H1 (cell line): ENCODE data around the gene TMEM250. TPM values are rescaled to one million over a fixed set of nuclear protein-coding genes. Genes with fewer than 3 reads are reported as not detected.
A peak's percentile ranks its signal among the peaks of the same experiment; 100 is the strongest.

Experiments used
- CTCF ChIA-PET: fragments of 300-600 bp; sonication (Branson Sonifier 250); formaldehyde crosslinking; loops from one replicate; lab custom pipeline; 2021; ENCODE audit not compliant: partially characterized antibody; lab: Charles Lee
- POLR2A ChIA-PET: fragments of 300-600 bp; sonication (Branson Sonifier 250); formaldehyde crosslinking; loops from one replicate; lab custom pipeline; 2021; ENCODE audit warnings: inconsistent platforms; ENCODE audit not compliant: partially characterized antibody; lab: Charles Lee
- DNase-seq, 2 experiments: peaks; one replicate each; pipeline versions ENCODE4 v3.0.0 to v3.0.0-alpha.2; 2010 to 2022; ENCODE audit warnings: low spot score in 2 of 2, low read depth in 1 of 2, mixed read lengths in 1 of 2
- FAIRE-seq: peaks from 2 replicates; lab custom pipeline; 2011; peaks lifted over from hg19 to GRCh38; lab: Jason Lieb, UNC
- H2AFZ ChIP-seq: 2 replicates; pipeline ENCODE4 v1.8.1; 2012; ENCODE audit warnings: low read length, inconsistent platforms
- H2AK5ac ChIP-seq: 2 replicates; pipeline ENCODE4 v1.6.1; 2013; ENCODE audit warnings: low read depth, low read length
- H2BK120ac ChIP-seq: replicated peaks from 2 replicates; pipeline ENCODE3; 2013; ENCODE audit warnings: low read depth, low read length, inconsistent platforms
- H2BK12ac ChIP-seq: 2 replicates; pipeline ENCODE4 v1.6.1; 2013; ENCODE audit warnings: low read depth, low read length
- H2BK15ac ChIP-seq: 2 replicates; pipeline ENCODE4 v1.6.1; 2013; ENCODE audit warnings: low read length
- H2BK20ac ChIP-seq: 2 replicates; pipeline ENCODE4 v1.6.1; 2013; ENCODE audit warnings: low read length
- H2BK5ac ChIP-seq: 2 replicates; pipeline ENCODE4 v1.6.1; 2013; ENCODE audit warnings: low read depth, low read length
- H3K14ac ChIP-seq: 2 replicates; pipeline ENCODE4 v1.6.1; 2013; ENCODE audit warnings: inconsistent platforms; ENCODE audit not compliant: insufficient read length
- H3K18ac ChIP-seq: 2 replicates; pipeline ENCODE4 v1.6.1; 2013; ENCODE audit warnings: low read length; ENCODE audit errors: extremely low read depth
- H3K23ac ChIP-seq: 2 replicates; pipeline ENCODE4 v1.6.1; 2013; ENCODE audit warnings: inconsistent platforms; ENCODE audit not compliant: insufficient read length
- H3K23me2 ChIP-seq: 2 replicates; pipeline ENCODE4 v1.6.1; 2013; ENCODE audit warnings: low read depth, low read length
- H3K27ac ChIP-seq: 2 replicates; pipeline ENCODE4 v1.6.1; 2011; ENCODE audit warnings: low read depth, low read length, inconsistent platforms
- H3K27me3 ChIP-seq, 4 experiments: replicated peaks in 1 of 4; 1 replicate in 1 of 4; 2 replicates in 3 of 4; pipeline versions ENCODE4 v1.6.1 to v1.8.1; 2011 to 2013; ENCODE audit warnings: low read length in 3 of 4, mild to moderate bottlenecking in 3 of 4, inconsistent platforms in 2 of 4, mixed read lengths in 2 of 4, moderate library complexity in 1 of 4; ENCODE audit not compliant: control insufficient read depth in 3 of 4, insufficient read depth in 3 of 4; ENCODE audit errors: extremely low read depth in 1 of 4
- H3K36me3 ChIP-seq, 4 experiments: 2 replicates each; pipeline versions ENCODE4 v1.6.1 to v1.8.1; 2011 to 2013; ENCODE audit warnings: mild to moderate bottlenecking in 4 of 4, low read length in 3 of 4, moderate library complexity in 2 of 4, control low read depth in 1 of 4, inconsistent platforms in 1 of 4; ENCODE audit not compliant: insufficient read depth in 4 of 4, control insufficient read depth in 2 of 4
- H3K4ac ChIP-seq: replicated peaks from 2 replicates; pipeline ENCODE3; 2013; ENCODE audit warnings: low read length, low read depth, mixed read lengths, inconsistent platforms; ENCODE audit not compliant: insufficient read length
- H3K4me1 ChIP-seq, 4 experiments: replicated peaks in 1 of 4; 1 replicate in 1 of 4; 2 replicates in 3 of 4; pipeline versions ENCODE4 v1.6.1 to v1.8.1; 2011 to 2013; ENCODE audit warnings: low read length in 3 of 4, inconsistent platforms in 2 of 4, mixed read lengths in 1 of 4; ENCODE audit not compliant: insufficient read depth in 4 of 4, control insufficient read depth in 3 of 4
- H3K4me2 ChIP-seq, 2 experiments: 2 replicates each; pipeline versions ENCODE4 v1.6.1 to v1.8.1; 2011 to 2013; ENCODE audit warnings: low read depth in 2 of 2, low read length in 2 of 2, control low read depth in 1 of 2, inconsistent platforms in 1 of 2, mild to moderate bottlenecking in 1 of 2; ENCODE audit not compliant: insufficient read depth in 1 of 2
- H3K4me3 ChIP-seq, 4 experiments: fragments of 200-600, 300-600 bp in 1 of 4; sonication (generic), shearing (Covaris generic), sonication (Bioruptor Twin) in 1 of 4; 2 replicates each; pipeline versions ENCODE4 v1.5.1 to v1.8.1; 2011 to 2016; ENCODE audit warnings: low read length in 4 of 4, low read depth in 3 of 4, control low read depth in 2 of 4, inconsistent platforms in 2 of 4, mild to moderate bottlenecking in 2 of 4, mixed read lengths in 1 of 4, moderate library complexity in 1 of 4; ENCODE audit not compliant: insufficient read depth in 2 of 4; ENCODE audit errors: extremely low read depth in 1 of 4
- H3K56ac ChIP-seq: replicated peaks from 2 replicates; pipeline ENCODE3; 2013; ENCODE audit warnings: low read depth, mild to moderate bottlenecking, mixed read lengths, low read length, inconsistent platforms; ENCODE audit not compliant: insufficient read length
- H3K79me1 ChIP-seq: 2 replicates; pipeline ENCODE4 v1.6.1; 2013; ENCODE audit warnings: low read depth, low read length, control low read depth
- H3K79me2 ChIP-seq, 2 experiments: 2 replicates each; pipeline versions ENCODE4 v1.6.1 to v1.8.1; 2012 to 2013; ENCODE audit warnings: low read length in 2 of 2, mild to moderate bottlenecking in 2 of 2, inconsistent platforms in 1 of 2; ENCODE audit not compliant: insufficient read depth in 2 of 2, control insufficient read depth in 1 of 2
- H3K9ac ChIP-seq, 4 experiments: replicated peaks in 1 of 4; 1 replicate in 1 of 4; 2 replicates in 3 of 4; pipeline versions ENCODE4 v1.6.1 to v1.8.1; 2011 to 2013; ENCODE audit warnings: low read depth in 3 of 4, low read length in 3 of 4, control low read depth in 2 of 4, mild to moderate bottlenecking in 2 of 4, moderate library complexity in 2 of 4, inconsistent platforms in 1 of 4; ENCODE audit errors: extremely low read depth in 1 of 4
- H3K9me3 ChIP-seq, 2 experiments: 2 replicates each; pipeline versions ENCODE4 v1.6.1 to v1.8.1; 2012 to 2013; ENCODE audit warnings: mild to moderate bottlenecking in 2 of 2, moderate library complexity in 2 of 2, control low read depth in 1 of 2, inconsistent platforms in 1 of 2, low read depth in 1 of 2, low read length in 1 of 2, mixed read lengths in 1 of 2; ENCODE audit not compliant: insufficient read depth in 2 of 2
- H4K20me1 ChIP-seq, 2 experiments: replicated peaks in 1 of 2; 2 replicates each; pipeline versions ENCODE3 to v1.8.1; 2011 to 2013; ENCODE audit warnings: inconsistent platforms in 2 of 2, low read length in 2 of 2, mild to moderate bottlenecking in 1 of 2; ENCODE audit not compliant: insufficient read depth in 2 of 2, control insufficient read depth in 1 of 2
- H4K5ac ChIP-seq: 2 replicates; pipeline ENCODE4 v1.6.1; 2013; ENCODE audit warnings: low read length, low read depth, mixed read lengths, inconsistent platforms; ENCODE audit not compliant: insufficient read length
- H4K8ac ChIP-seq: 2 replicates; pipeline ENCODE4 v1.8.0; 2013; ENCODE audit warnings: mild to moderate bottlenecking, moderate library complexity, low read length, inconsistent platforms; ENCODE audit not compliant: insufficient read depth; ENCODE audit errors: extremely low read depth
- H4K91ac ChIP-seq: replicated peaks from 2 replicates; pipeline ENCODE3; 2013; ENCODE audit warnings: low read length, mixed read lengths, inconsistent platforms; ENCODE audit not compliant: insufficient read length
- CREB1 ChIP-seq: IDR thresholded peaks from 2 replicates; pipeline ENCODE4 v1.6.1; 2012; ENCODE audit warnings: inconsistent platforms
- RNF2 ChIP-seq: fragments of 200-900, 300-1000 bp; sonication (generic); IDR thresholded peaks from 2 replicates; pipeline ENCODE4 v1.7.1; 2016; ENCODE audit warnings: borderline replicate concordance, low read depth, mild to moderate bottlenecking, antibody characterized with exemption, low read length; ENCODE audit not compliant: poor library complexity, severe bottlenecking; ENCODE audit errors: missing control alignments
- SIX5 ChIP-seq: IDR thresholded peaks from 2 replicates; pipeline ENCODE4 v1.6.1; 2011; ENCODE audit warnings: mild to moderate bottlenecking, low read depth, low read length
- TBP ChIP-seq: IDR thresholded peaks from 2 replicates; pipeline ENCODE4 v1.6.1; 2011; ENCODE audit warnings: low read depth, low read length, improper control_type of control experiment
- USF2 ChIP-seq: IDR thresholded peaks from 2 replicates; pipeline ENCODE4 v1.6.1; 2011; ENCODE audit warnings: low read length, improper control_type of control experiment
- YY1 ChIP-seq: IDR thresholded peaks from 2 replicates; pipeline ENCODE4 v1.6.1; 2011; ENCODE audit warnings: low read depth, mild to moderate bottlenecking, low read length
- WGBS, 2 experiments: shearing (Covaris generic) in 1 of 2; methylation state at CpG; one replicate each; pipeline versions ENCODE4 v1.1.6 to v1.1.7; 2013 to 2015; ENCODE audit warnings: low lambda C conversion rate in 2 of 2, mixed read lengths in 2 of 2, inconsistent platforms in 1 of 2, low coverage in 1 of 2, missing lambda C conversion rate in 1 of 2; ENCODE audit not compliant: insufficient replicate concordance in 2 of 2, insufficient coverage in 1 of 2, insufficient read length in 1 of 2; ENCODE audit errors: extremely low coverage in 1 of 2, missing lambda C conversion rate in 1 of 2; 5-methylcytosine and 5-hydroxymethylcytosine counted together
- polyA plus RNA-seq, 7 experiments: library from polyadenylated mRNA; depleted of rRNA in 3 of 7; stranded (reverse) in 5 of 7; unstranded in 2 of 7; fragments of >200 nt in 5 of 7; fragments of 200-250 nt in 2 of 7; gene quantifications; 1 replicate in 5 of 7; 2 replicates in 1 of 7; 4 replicates in 1 of 7; pipeline versions ENCODE4 v1.2.1 to v1.2.3, GENCODE V29; 2011 to 2013; ENCODE audit warnings: missing spikeins in 2 of 7, mixed read lengths in 2 of 7
- total RNA-seq: library from RNA; stranded (reverse); fragmentation: NEBNext Ultra II Directional; extraction: Animal tissue kit (Norgen Biotek cat#: 25700); gene quantifications from 2 replicates; pipeline ENCODE4 v1.2.1, GENCODE V29; 2021

Gene TMEM250
- total and polyA plus RNA-seq, 2 of the 8 experiments (the other 6 are each of a cell fraction or from before 2014, with no cell fraction given), result 22.3 to 34.9 TPM

GRCh38 chr9:136153381-136154065, 34.8 kb upstream of the TMEM250 start:
- no peaks in the 10 kb centered on the region for H3K36me3 ChIP-seq
- CTCF ChIA-PET, result interaction anchor here (0.6 to 1.1 kb wide), 3 partner anchors 15 to 71 kb away, joined by 3 to 4 read pairs (median 3); no protein-coding TSS in a partner anchor
- H3K14ac ChIP-seq, result no peak overlapping the region
- H3K4me2 ChIP-seq, result no peak overlapping the region
- no peak overlapping the region for H3K56ac ChIP-seq
- no peak overlapping the region for H3K27ac ChIP-seq
- peak overlapping the region; percentile 25; the same call in 1 of the 2 replicates for H3K18ac ChIP-seq
- H3K9ac ChIP-seq, result no peak overlapping the region
- FAIRE-seq, result no peak
- peak overlapping the region; percentile 90 for H4K91ac ChIP-seq
- no peak overlapping the region for H3K23ac ChIP-seq
- H4K20me1 ChIP-seq, result no peaks in the 10 kb centered on the region
- peaks cover 5% of the 10 kb centered on the region; the same call in 1 of the 2 replicates for H3K23me2 ChIP-seq
- H3K79me1 ChIP-seq, result no peaks in the 10 kb centered on the region
- TF ChIP-seq TBP, result no peak
- TF ChIP-seq CREB1, result no peak
- TF ChIP-seq USF2, result no peak
- TF ChIP-seq SIX5, result no peak
- no peak for TF ChIP-seq YY1
- no peak for TF ChIP-seq RNF2
- POLR2A ChIA-PET, result no interaction called here
- H3K4me3 ChIP-seq, result no peak overlapping the region
- H2AFZ ChIP-seq, result no peak overlapping the region
- 74% methylated on average over 22 of the region's 24 CpGs; no CpG with 5 or more reads in 1 of the 2 experiments for WGBS, 2 experiments
- no peak overlapping the region for H2BK120ac ChIP-seq
- no peak overlapping the region for H3K4ac ChIP-seq
- H2BK12ac ChIP-seq, result peak overlapping the region; percentile 62; the same call in 1 of the 2 replicates
- H2BK5ac ChIP-seq, result no peak overlapping the region
- DNase-seq, result peak in 1 of 2 experiments; percentile 42
- peak overlapping the region; percentile 55; the same call in 1 of the 2 replicates for H2BK20ac ChIP-seq
- peak overlapping the region; percentile 82; the same call in 1 of the 2 replicates for H2AK5ac ChIP-seq
- H3K79me2 ChIP-seq, result no peaks in the 10 kb centered on the region
- H3K4me1 ChIP-seq, result peaks cover 0 to 23% (median 18%) of the 10 kb centered on the region in 4 experiments; a peak in 6 of 7 replicates
- no peak overlapping the region for H4K8ac ChIP-seq
- H3K9me3 ChIP-seq, result no peaks in the 10 kb centered on the region
- no peak overlapping the region for H2BK15ac ChIP-seq
- H4K5ac ChIP-seq, result no peak overlapping the region
- peaks cover 0 to 4% (median 3%) of the 10 kb centered on the region in 4 experiments; a peak in 4 of 7 replicates for H3K27me3 ChIP-seq
